Muscle of leg (tissue), 11 donors: ENCODE results near the gene DCAF11. TPM values are rescaled to one million over a fixed set of nuclear protein-coding genes. Genes with fewer than 3 reads are reported as not detected.

Source experiments
- DNase-seq: peaks from one replicate; pipeline ENCODE4 v3.0.0; 2013
- H3K27ac ChIP-seq: one replicate; pipeline ENCODE4 v1.5.1; 2013; ENCODE audit warnings: mild to moderate bottlenecking, low read length, control low read depth
- H3K27me3 ChIP-seq: one replicate; pipeline ENCODE4 v1.6.1; 2013; ENCODE audit warnings: low read length; ENCODE audit not compliant: control insufficient read depth, insufficient read depth
- H3K36me3 ChIP-seq: one replicate; pipeline ENCODE4 v1.6.1; 2013; ENCODE audit warnings: low read length; ENCODE audit not compliant: control insufficient read depth, insufficient read depth
- H3K4me1 ChIP-seq: one replicate; pipeline ENCODE4 v1.6.1; 2013; ENCODE audit warnings: low read length; ENCODE audit not compliant: control insufficient read depth, insufficient read depth
- H3K4me3 ChIP-seq: one replicate; pipeline ENCODE4 v1.5.1; 2013; ENCODE audit warnings: low read length, control low read depth
- H3K9me3 ChIP-seq: replicated peaks from 2 replicates; pipeline ENCODE4 v1.6.1; 2013; ENCODE audit warnings: low read depth, low read length; ENCODE audit not compliant: control insufficient read depth
- WGBS: methylation state at CpG from one replicate; pipeline ENCODE4 v1.1.5; 2013; ENCODE audit warnings: missing lambda C conversion rate; ENCODE audit not compliant: insufficient coverage; 5-methylcytosine and 5-hydroxymethylcytosine counted together
- polyA plus RNA-seq, 8 donors: library from polyadenylated mRNA; unstranded; fragments of 120-200 nt; gene quantifications; one replicate each; pipeline versions ENCODE4 v1.2.1 to v1.2.3, GENCODE V29; 2013; ENCODE audit warnings: inconsistent platforms in 1 of 8, low replicate concordance in 1 of 8; ENCODE audit not compliant: insufficient read length in 8 of 8, insufficient read depth in 1 of 8
- total RNA-seq: library from RNA; stranded (reverse); fragments of 120-200 nt; gene quantifications from one replicate; pipeline ENCODE4 v1.2.4, GENCODE V29; 2013

Gene DCAF11
- total and polyA plus RNA-seq, 9 donors: 40.2 to 47.8 (median 43.6) TPM

DNA sequence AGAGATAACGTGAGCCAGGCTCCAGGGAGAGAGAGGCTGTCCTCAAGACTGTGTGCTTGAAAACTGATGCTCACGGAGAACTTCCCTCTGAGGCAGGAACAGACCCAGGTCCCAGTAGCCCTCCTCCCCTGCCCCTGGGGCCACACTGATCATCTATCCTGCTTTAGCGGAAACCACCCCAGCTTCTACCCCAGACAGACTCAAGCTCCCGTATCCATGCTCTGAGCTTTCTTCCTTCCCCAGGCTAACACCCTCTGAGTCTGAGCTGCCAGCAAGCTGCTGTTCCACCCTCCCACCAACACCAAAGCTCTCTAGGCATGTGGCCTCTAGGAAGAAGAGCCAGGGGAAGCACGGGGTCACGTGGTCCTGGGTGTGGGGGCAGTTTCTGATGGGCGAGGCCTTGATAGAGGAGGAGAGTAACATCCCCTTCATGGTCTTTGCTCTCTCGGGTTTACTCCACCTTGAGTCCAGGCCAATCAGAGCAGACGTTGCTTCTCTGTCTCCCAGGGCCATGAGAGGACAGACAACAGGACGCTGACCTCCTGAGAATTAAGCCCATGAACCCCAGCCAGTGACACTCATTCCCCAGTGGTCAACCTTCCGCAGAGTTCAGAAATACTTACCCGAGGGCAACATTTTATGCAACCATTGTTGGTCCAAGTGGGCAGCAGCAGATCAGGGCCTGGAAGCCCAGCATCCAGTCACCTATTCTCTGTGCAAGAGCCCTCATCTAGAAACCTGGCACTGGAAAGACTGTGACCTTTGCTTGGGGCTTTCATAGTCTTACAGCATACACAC lies 19.1 kb upstream of the DCAF11 start:
- Histone ChIP-seq H3K4me1 (peaks cover 22% of the 10 kb centered on the region), H3K27ac (peak overlapping the region; percentile 77), H3K9me3 (no peaks in the 10 kb centered on the region), H3K4me3 (peak overlapping the region; percentile 76), H3K27me3 (no peaks in the 10 kb centered on the region), H3K36me3 (peaks cover 7% of the 10 kb centered on the region)
- peak; percentile 41 for DNase-seq
- WGBS: 73% methylated on average over 9 of the region's 12 CpGs

DNA sequence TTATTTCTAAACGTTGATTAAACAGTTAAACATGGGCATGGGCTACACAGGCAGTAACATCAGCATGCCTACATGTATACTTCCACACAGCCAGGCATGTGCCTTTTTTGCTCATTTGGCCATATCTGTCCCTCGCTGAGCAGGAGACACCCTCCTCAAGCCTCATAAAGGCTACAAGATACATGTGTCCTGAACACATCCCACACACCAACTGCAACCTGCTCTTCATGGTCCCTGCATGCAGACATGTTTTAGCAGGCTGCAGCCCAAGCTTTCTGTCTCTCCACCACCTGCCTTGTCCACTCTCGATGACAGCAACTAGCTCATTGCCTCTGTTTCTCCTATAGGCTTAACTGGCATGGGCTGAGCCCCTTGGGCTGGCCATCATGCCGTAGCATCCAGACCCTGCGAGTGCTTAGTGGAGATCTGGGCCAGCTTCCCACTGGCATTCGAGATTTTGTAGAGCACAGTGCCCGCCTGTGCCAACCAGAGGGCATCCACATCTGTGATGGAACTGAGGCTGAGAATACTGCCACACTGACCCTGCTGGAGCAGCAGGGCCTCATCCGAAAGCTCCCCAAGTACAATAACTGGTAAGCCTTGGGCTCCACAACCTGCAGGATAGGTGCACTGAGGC lies 17.9 kb upstream of the DCAF11 start:
- DNase-seq: no peak
- Histone ChIP-seq H3K4me3 (no peak overlapping the region), H3K36me3 (peaks cover 7% of the 10 kb centered on the region), H3K9me3 (no peaks in the 10 kb centered on the region), H3K27me3 (no peaks in the 10 kb centered on the region), H3K27ac (no peak overlapping the region), H3K4me1 (peaks cover 22% of the 10 kb centered on the region)
- 92% methylated on average over 8 of the region's 8 CpGs for WGBS

DNA sequence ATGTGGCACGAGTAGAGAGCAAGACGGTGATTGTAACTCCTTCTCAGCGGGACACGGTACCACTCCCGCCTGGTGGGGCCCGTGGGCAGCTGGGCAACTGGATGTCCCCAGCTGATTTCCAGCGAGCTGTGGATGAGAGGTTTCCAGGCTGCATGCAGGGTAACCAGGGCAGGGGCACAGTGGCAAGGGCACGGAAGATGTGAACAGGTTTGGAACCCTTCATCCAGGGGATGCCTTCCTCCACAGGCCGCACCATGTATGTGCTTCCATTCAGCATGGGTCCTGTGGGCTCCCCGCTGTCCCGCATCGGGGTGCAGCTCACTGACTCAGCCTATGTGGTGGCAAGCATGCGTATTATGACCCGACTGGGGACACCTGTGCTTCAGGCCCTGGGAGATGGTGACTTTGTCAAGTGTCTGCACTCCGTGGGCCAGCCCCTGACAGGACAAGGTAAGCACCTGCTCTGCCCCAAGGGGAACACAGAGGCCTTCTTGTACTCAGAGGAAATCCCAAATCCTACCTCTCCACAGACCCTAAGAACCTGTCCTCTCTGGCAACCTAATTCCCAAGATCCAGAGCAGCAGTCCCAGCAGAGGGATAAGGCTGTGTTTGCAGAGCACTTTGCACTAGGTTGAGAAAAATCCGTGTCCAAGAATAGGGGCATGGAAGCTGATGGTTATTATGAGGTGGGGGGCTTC lies 16.2 kb upstream of the DCAF11 start:
- no peaks in the 10 kb centered on the region for H3K27me3 ChIP-seq
- no peaks in the 10 kb centered on the region for H3K9me3 ChIP-seq
- H3K4me3 ChIP-seq: no peak overlapping the region
- no peak for DNase-seq
- H3K36me3 ChIP-seq: peaks cover 10% of the 10 kb centered on the region
- no peak overlapping the region for H3K27ac ChIP-seq
- H3K4me1 ChIP-seq: peaks cover 21% of the 10 kb centered on the region
- 92% methylated on average over 15 of the region's 16 CpGs for WGBS

DNA sequence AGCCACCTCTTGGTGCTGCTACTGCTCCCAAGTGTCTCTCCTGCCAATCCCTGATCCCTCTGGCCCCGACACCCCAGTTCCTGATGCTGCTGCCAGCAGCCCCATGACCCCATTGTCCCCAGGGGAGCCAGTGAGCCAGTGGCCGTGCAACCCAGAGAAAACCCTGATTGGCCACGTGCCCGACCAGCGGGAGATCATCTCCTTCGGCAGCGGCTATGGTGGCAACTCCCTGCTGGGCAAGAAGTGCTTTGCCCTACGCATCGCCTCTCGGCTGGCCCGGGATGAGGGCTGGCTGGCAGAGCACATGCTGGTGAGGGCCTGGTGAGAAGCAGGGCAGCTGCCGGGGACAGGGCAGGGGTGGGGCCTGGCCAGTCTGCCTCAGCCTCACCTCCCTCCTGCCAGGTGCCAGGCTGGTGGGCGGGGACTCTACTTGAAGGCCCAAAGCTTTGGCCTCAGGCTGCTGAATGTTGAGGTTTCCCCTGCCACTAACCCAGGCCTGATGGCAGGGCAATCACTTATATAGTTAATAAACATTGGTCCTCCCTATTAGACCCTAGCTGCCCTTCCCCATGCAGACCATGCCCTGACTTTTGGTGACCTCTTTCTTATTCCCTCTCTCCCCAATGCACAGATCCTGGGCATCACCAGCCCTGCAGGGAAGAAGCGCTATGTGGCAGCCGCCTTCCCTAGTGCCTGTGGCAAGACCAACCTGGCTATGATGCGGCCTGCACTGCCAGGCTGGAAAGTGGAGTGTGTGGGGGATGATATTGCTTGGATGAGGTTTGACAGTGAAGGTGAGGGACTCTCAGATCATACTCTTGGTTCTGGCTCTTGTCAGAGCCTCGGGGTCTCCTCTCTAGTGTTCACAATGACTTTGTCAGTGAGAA lies 15.4 kb upstream of the DCAF11 start:
- WGBS: 81% methylated on average over 13 of the region's 17 CpGs

DNA sequence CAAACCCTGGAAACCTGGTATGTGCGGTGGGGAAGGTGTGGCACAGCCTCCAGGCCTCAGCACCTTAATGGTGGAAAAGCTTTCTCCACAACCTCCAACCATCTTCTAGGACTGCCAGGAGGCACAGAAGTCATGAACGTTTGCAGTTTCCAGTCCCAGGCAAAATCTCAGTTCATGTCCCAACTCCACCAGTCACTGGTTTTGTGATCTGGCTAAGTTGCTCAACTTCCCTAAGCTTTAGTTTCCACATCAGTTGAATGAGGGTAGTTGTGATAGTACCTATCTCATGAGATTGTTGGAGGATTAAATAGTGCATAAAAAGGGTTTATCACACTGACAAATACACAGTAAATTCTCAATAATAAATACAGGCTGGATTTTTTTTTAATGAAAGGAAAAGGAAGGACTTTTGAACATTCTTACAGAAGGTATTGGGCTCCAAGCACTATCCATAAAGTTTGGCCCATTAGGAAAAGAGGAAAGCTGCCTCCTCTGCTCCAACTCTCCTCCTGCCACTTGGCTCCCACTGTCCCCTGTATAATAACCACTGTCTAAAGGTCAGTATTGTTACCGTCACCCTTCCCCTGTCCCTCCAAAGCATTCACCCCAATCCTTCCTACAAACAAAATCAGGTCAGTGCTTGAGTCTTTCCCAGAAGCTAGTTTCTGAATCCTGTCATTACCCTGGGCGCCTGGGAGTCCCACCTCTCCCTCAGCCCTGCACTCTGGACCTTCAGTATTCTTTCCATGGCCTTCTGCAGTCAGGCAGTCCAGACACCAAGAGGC lies 14.2 kb upstream of the DCAF11 start:
- no peak overlapping the region for H3K27ac ChIP-seq
- WGBS: 81% methylated on average over 3 of the region's 4 CpGs
- no peaks in the 10 kb centered on the region for H3K9me3 ChIP-seq
- peaks cover 4% of the 10 kb centered on the region for H3K4me1 ChIP-seq
- DNase-seq: no peak
- no peak overlapping the region for H3K4me3 ChIP-seq
- H3K36me3 ChIP-seq: peaks cover 15% of the 10 kb centered on the region
- no peaks in the 10 kb centered on the region for H3K27me3 ChIP-seq

More for the DNA sequence above, 15.4 kb upstream of the DCAF11 start:
- Histone ChIP-seq H3K4me3 (no peak overlapping the region), H3K36me3 (peaks cover 15% of the 10 kb centered on the region), H3K9me3 (no peaks in the 10 kb centered on the region), H3K27me3 (no peaks in the 10 kb centered on the region), H3K27ac (no peak overlapping the region), H3K4me1 (peaks cover 14% of the 10 kb centered on the region)
- DNase-seq: no peak

DNA sequence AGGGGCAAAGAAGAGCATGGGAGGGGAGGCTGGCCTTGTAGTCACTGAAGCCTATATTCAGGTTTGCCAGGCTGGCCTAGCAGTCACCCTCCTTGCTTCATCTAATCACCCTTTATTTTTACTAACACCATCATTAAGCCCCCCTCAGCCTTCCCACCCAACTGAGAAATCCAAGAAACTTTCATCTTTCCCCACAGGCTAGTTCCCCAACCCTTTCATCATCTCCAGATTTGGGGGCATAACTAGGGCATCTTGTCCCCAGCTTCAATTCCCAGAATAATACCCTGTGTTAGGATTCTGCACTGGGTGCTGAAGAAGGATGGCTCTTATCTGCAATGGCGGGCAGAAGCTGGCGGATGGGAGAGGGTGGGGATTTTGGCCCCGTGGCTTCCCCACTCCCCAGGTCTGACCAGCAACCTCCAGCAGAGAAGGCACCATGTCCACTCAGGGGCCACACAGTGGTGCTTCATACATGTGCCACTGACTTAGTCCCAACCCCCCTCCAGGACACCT lies 13.5 kb upstream of the DCAF11 start:
- Histone ChIP-seq H3K4me1 (no peaks in the 10 kb centered on the region), H3K9me3 (no peaks in the 10 kb centered on the region), H3K27me3 (no peaks in the 10 kb centered on the region), H3K36me3 (peaks cover 15% of the 10 kb centered on the region), H3K27ac (no peak overlapping the region), H3K4me3 (no peak overlapping the region)
- 40% methylated on average over 1 of the region's 3 CpGs for WGBS
- DNase-seq: no peak

DNA sequence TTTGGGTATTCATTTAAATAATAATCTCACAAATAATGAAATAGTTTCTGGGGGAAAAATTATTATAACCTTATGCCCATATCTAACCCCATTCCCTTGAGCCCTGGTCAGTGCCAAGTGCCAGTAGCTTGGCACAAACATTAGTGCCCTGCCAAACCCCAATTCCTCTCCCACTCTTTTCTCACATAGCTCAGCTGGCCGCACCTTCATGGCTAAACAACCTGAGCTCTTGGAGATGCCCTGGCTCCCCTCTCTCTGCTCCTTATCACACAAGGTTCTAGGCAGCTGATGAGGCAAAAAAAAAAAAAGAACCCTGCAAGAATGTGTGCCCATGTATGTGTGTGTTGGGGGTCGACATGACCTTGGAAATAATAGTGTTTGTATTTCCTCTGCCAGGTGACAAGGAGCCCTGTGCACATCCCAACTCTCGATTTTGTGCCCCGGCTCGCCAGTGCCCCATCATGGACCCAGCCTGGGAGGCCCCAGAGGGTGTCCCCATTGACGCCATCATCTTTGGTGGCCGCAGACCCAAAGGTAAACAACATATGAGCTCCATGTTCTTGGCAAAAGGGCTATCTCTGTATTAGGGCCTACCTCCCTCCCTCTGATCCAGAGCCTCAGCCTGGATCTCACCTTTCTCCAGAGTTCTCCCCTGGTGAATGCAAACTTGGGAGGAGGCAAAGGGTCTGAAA lies 12.1 kb upstream of the DCAF11 start:
- Histone ChIP-seq H3K4me3 (no peak overlapping the region), H3K4me1 (no peaks in the 10 kb centered on the region), H3K36me3 (peaks cover 15% of the 10 kb centered on the region), H3K27me3 (no peaks in the 10 kb centered on the region), H3K9me3 (no peaks in the 10 kb centered on the region), H3K27ac (no peak overlapping the region)
- WGBS: 95% methylated on average over 5 of the region's 7 CpGs
- DNase-seq: no peak

DNA sequence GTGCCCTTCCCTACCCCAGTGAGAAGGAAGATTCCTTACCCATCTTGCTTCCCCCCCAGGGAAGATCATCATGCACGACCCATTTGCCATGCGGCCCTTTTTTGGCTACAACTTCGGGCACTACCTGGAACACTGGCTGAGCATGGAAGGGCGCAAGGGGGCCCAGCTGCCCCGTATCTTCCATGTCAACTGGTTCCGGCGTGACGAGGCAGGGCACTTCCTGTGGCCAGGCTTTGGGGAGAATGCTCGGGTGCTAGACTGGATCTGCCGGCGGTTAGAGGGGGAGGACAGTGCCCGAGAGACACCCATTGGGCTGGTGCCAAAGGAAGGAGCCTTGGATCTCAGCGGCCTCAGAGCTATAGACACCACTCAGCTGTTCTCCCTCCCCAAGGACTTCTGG lies 11.1 kb upstream of the DCAF11 start:
- no peak for DNase-seq
- WGBS: 96% methylated on average over 8 of the region's 13 CpGs
- H3K27me3 ChIP-seq: no peaks in the 10 kb centered on the region
- H3K4me1 ChIP-seq: no peaks in the 10 kb centered on the region
- H3K27ac ChIP-seq: no peak overlapping the region
- no peaks in the 10 kb centered on the region for H3K9me3 ChIP-seq
- H3K36me3 ChIP-seq: peaks cover 15% of the 10 kb centered on the region
- H3K4me3 ChIP-seq: no peak overlapping the region
